HepG2 (cell line): ENCODE results near the gene EXOSC9. TPM values are rescaled to one million over a fixed set of nuclear protein-coding genes. Genes with fewer than 3 reads are reported as not detected.

Experiments used
- AKAP8 ChIP-seq: sonication (generic); formaldehyde crosslinking; IDR thresholded peaks from 2 replicates; pipeline ENCODE4 v1.5.1; 2020; ENCODE audit warnings: mild to moderate bottlenecking, missing genetic modification reagents
- CENPX ChIP-seq: sonication (generic); formaldehyde crosslinking; IDR thresholded peaks from 2 replicates; pipeline ENCODE4 v1.9.0; 2021; ENCODE audit warnings: mild to moderate bottlenecking, missing genetic modification reagents, moderate library complexity
- EP300 ChIP-seq, 3 experiments: sonication (generic) in 1 of 3; formaldehyde crosslinking in 1 of 3; IDR thresholded peaks; 2 replicates each; pipeline versions ENCODE4 v1.5.1 to v1.6.1; 2011 to 2020; ENCODE audit warnings: low read depth in 2 of 3, low read length in 2 of 3, borderline replicate concordance in 1 of 3, improper control_type of control experiment in 1 of 3, mild to moderate bottlenecking in 1 of 3, missing genetic modification reagents in 1 of 3, moderate library complexity in 1 of 3
- FOXP4 ChIP-seq: sonication (generic); formaldehyde crosslinking; IDR thresholded peaks from 2 replicates; pipeline ENCODE4 v1.4.0; 2020; ENCODE audit warnings: missing genetic modification reagents
- GATA4 ChIP-seq: sonication (generic); IDR thresholded peaks from 2 replicates; pipeline ENCODE4 v1.6.1; 2016; ENCODE audit warnings: antibody characterized with exemption, low read depth, borderline replicate concordance
- GMEB1 ChIP-seq: sonication (generic); formaldehyde crosslinking; IDR thresholded peaks from 2 replicates; pipeline ENCODE4 v1.5.1; 2020; ENCODE audit warnings: missing genetic modification reagents, mild to moderate bottlenecking, borderline replicate concordance
- HMGXB4 ChIP-seq, 2 experiments: sonication (generic) in 1 of 2; formaldehyde crosslinking in 1 of 2; IDR thresholded peaks; 2 replicates each; pipeline versions ENCODE4 v1.4.0 to v1.6.1; 2018 to 2020; ENCODE audit warnings: missing genetic modification reagents in 2 of 2, borderline replicate concordance in 1 of 2, low read depth in 1 of 2, mild to moderate bottlenecking in 1 of 2, missing biosample characterization in 1 of 2
- JUNB ChIP-seq: sonication (generic); formaldehyde crosslinking; IDR thresholded peaks from 2 replicates; pipeline ENCODE4 v1.8.0; 2022; ENCODE audit warnings: missing genetic modification reagents, mild to moderate bottlenecking, borderline replicate concordance
- MXD1 ChIP-seq: sonication (generic); formaldehyde crosslinking; IDR thresholded peaks from 2 replicates; pipeline ENCODE4 v1.4.0; 2020; ENCODE audit warnings: mild to moderate bottlenecking, missing genetic modification reagents
- NFYC ChIP-seq: IDR thresholded peaks from 2 replicates; pipeline ENCODE4 v1.6.1; 2016; ENCODE audit warnings: missing genetic modification reagents, missing compliant biosample characterization
- NR0B2 ChIP-seq: sonication (generic); formaldehyde crosslinking; IDR thresholded peaks from 2 replicates; pipeline ENCODE4 v1.4.0; 2020; ENCODE audit warnings: mild to moderate bottlenecking, missing genetic modification reagents
- REXO4 ChIP-seq: sonication (generic); formaldehyde crosslinking; IDR thresholded peaks from 2 replicates; pipeline ENCODE4 v1.8.0; 2022; ENCODE audit warnings: missing genetic modification reagents, mild to moderate bottlenecking, borderline replicate concordance
- TAF15 ChIP-seq: fragments of 200-400 bp; formaldehyde crosslinking; IDR thresholded peaks from one replicate; pipeline ENCODE4 v1.6.1; 2018; ENCODE audit warnings: mild to moderate bottlenecking, low read depth, low read length; ENCODE audit not compliant: poor library complexity, severe bottlenecking
- TOPORS ChIP-seq: sonication (generic); formaldehyde crosslinking; IDR thresholded peaks from 2 replicates; pipeline ENCODE4 v1.8.0; 2023; ENCODE audit warnings: mild to moderate bottlenecking, missing genetic modification reagents
- ZC3H13 ChIP-seq: sonication (generic); formaldehyde crosslinking; IDR thresholded peaks from 2 replicates; pipeline ENCODE4 v1.8.1; 2023; ENCODE audit warnings: mild to moderate bottlenecking, missing genetic modification reagents, moderate library complexity
- ZMYM2 ChIP-seq: sonication (generic); formaldehyde crosslinking; IDR thresholded peaks from 2 replicates; pipeline ENCODE4 v1.8.0; 2022; ENCODE audit warnings: mild to moderate bottlenecking, missing genetic modification reagents
- ZNF253 ChIP-seq: sonication (generic); formaldehyde crosslinking; IDR thresholded peaks from 2 replicates; pipeline ENCODE4 v1.8.0; 2022; ENCODE audit warnings: mild to moderate bottlenecking, missing genetic modification reagents, borderline replicate concordance
- ZNF703 ChIP-seq: sonication (generic); formaldehyde crosslinking; IDR thresholded peaks from 2 replicates; pipeline ENCODE4 v1.5.1; 2020; ENCODE audit warnings: missing genetic modification reagents, mild to moderate bottlenecking, moderate library complexity, borderline replicate concordance
- ZNF777 ChIP-seq: sonication (generic); formaldehyde crosslinking; IDR thresholded peaks from 2 replicates; pipeline ENCODE4 v1.4.0; 2020; ENCODE audit warnings: missing genetic modification reagents
- polyA plus RNA-seq, 8 experiments: library from polyadenylated mRNA; depleted of rRNA in 3 of 8; stranded (reverse) in 7 of 8; unstranded in 1 of 8; fragments of >200 nt; fragmentation: Illumina TruSeq in 4 of 8; extraction: Trizol in 4 of 8; gene quantifications; 2 replicates each; pipeline versions ENCODE4 v1.2.1 to v1.2.3, GENCODE V29; 2011 to 2016; ENCODE audit warnings: low read depth in 4 of 8, missing spikeins in 1 of 8, mixed read lengths in 1 of 8; ENCODE audit not compliant: insufficient read depth in 1 of 8
- total RNA-seq, 5 experiments: library from RNA; depleted of rRNA; stranded (reverse); fragments of >200 nt; fragmentation: Illumina TruSeq; extraction: Trizol; gene quantifications; 2 replicates each; pipeline ENCODE4 v1.2.3, GENCODE V29; 2016; ENCODE audit warnings: low read depth in 1 of 5
- TF ChIP-seq, protein P1 (sequence below): sonication (generic); formaldehyde crosslinking; IDR thresholded peaks from 2 replicates; pipeline ENCODE4 v1.5.0; 2020; ENCODE audit warnings: mild to moderate bottlenecking, missing genetic modification reagents, moderate library complexity

Gene EXOSC9
- total and polyA plus RNA-seq, 2 of the 13 experiments (the other 11 are each of a cell fraction or from before 2014, with no cell fraction given), result 26.0 to 48.0 TPM

DNA sequence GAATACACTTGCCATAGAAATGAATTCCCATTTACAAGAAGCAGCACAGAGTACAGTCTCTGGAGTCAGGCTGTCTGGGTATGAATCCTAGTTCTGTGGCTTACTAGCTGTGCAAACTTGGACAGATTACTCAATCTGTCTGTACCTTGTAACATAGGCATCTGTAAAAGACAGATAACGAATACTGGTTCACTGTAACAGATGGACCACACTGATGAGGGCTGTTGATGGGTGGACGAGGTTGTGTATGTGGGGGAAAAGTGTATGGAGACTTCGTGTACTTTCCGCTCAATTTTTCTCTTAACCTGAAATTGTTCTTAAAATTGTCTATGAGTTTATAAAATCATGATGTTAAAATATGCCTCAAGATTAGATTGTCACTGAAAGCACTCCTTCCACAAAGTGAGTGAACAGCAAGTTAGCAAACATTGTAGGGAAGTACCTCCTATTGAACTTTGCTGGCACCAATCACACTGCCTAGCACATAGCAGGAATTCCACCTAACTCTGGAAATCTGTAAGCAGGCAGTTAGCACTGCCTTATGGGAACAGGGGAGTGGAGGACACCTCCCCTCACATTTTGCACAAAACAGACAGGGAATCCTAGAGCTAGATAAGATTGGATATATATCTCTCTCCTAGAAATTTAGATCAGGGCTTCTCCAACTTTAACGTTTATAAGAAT, 6.5 kb upstream of the EXOSC9 start (continued):
- TF ChIP-seq FOXP4 (CRISPR knock-in tag), result no peak
- no peak for TF ChIP-seq TOPORS (CRISPR knock-in tag)
- TF ChIP-seq TAF15, result no peak
- TF ChIP-seq NR0B2 (CRISPR knock-in tag), result no peak
- TF ChIP-seq ZC3H13 (CRISPR knock-in tag), result no peak
- no peak for TF ChIP-seq AKAP8 (CRISPR knock-in tag)
- TF ChIP-seq ZMYM2 (CRISPR knock-in tag), result no peak
- no peak for TF ChIP-seq GMEB1 (CRISPR knock-in tag)
- no peak for TF ChIP-seq REXO4 (CRISPR knock-in tag)
- no peak for TF ChIP-seq CENPX (CRISPR knock-in tag)
- TF ChIP-seq, protein P1, sequence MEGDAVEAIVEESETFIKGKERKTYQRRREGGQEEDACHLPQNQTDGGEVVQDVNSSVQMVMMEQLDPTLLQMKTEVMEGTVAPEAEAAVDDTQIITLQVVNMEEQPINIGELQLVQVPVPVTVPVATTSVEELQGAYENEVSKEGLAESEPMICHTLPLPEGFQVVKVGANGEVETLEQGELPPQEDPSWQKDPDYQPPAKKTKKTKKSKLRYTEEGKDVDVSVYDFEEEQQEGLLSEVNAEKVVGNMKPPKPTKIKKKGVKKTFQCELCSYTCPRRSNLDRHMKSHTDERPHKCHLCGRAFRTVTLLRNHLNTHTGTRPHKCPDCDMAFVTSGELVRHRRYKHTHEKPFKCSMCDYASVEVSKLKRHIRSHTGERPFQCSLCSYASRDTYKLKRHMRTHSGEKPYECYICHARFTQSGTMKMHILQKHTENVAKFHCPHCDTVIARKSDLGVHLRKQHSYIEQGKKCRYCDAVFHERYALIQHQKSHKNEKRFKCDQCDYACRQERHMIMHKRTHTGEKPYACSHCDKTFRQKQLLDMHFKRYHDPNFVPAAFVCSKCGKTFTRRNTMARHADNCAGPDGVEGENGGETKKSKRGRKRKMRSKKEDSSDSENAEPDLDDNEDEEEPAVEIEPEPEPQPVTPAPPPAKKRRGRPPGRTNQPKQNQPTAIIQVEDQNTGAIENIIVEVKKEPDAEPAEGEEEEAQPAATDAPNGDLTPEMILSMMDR, result no peak
- no peak for TF ChIP-seq ZNF777
- TF ChIP-seq ZNF703 (CRISPR knock-in tag), result no peak
- peak; percentile 66 for TF ChIP-seq NFYC
- TF ChIP-seq EP300 (IDR thresholded peaks at IDR 0.05; ENCODE audit: low read depth in 2 of 2, low read length in 2 of 2), result peak in 1 of 2 experiments; percentile 71; a peak in 1 of 4 replicates
- TF ChIP-seq EP300 (CRISPR knock-in tag; IDR thresholded peaks at IDR 0.05; ENCODE audit: borderline replicate concordance), result no peak
- TF ChIP-seq MXD1 (CRISPR knock-in tag), result no peak
- TF ChIP-seq GATA4, result no peak
- no peak for TF ChIP-seq HMGXB4 (CRISPR knock-in tag; IDR thresholded peaks at IDR 0.05; ENCODE audit: borderline replicate concordance in 1 of 2, low read depth in 1 of 2)
- no peak for TF ChIP-seq ZNF253 (CRISPR knock-in tag)
- no peak for TF ChIP-seq JUNB (CRISPR knock-in tag)
